ENCODE measurements around the gene S1PR3. TPM values are rescaled to one million over a fixed set of nuclear protein-coding genes. Genes with fewer than 3 reads are reported as not detected.
"Not testable (repeated sequence)": the region's sequence is repeated elsewhere in the genome, so short reads cannot be mapped to it uniquely, and the experiment has no call there.

S1PR3 gene
- polyA plus RNA-seq (2013), result 62.7 and 63.6 TPM in 2 replicates

- Histone ChIP-seq H3K14ac (ENCODE audit: low read length) (peak within 1 kb of the TSS; percentile 67), H3K23ac (ENCODE audit: low read length) (no peak within 1 kb of the TSS), H3K4ac (ENCODE audit: low read depth, low read length) (peak within 1 kb of the TSS; percentile 76), H3K18ac (ENCODE audit: low read length) (peak within 1 kb of the TSS; percentile 87), H3K4me2 (ENCODE audit: low read length) (peak within 1 kb of the TSS; percentile 87), H2BK120ac (ENCODE audit: insufficient read depth, low read length, poor library complexity) (peak within 1 kb of the TSS; percentile 52), H2BK5ac (ENCODE audit: low read depth, low read length, poor library complexity) (peak within 1 kb of the TSS; percentile 61), H3K36me3 (ENCODE audit: control insufficient read depth in 1 of 2, insufficient read depth in 2 of 2, low read length in 2 of 2) (peaks cover 14 to 24% of the 10 kb centered on the region in 2 experiments), H2AFZ (ENCODE audit: insufficient read depth, low read length, poor library complexity) (peak within 1 kb of the TSS; percentile 38), H4K8ac (ENCODE audit: low read depth, low read length) (peak within 1 kb of the TSS; percentile 50), H2BK12ac (ENCODE audit: low read length) (peak within 1 kb of the TSS; percentile 32), H3K4me3 (ENCODE audit: low read depth, low read length) (peak within 1 kb of the TSS; percentile 78), H3K9me3 (ENCODE audit: insufficient read depth, low read depth, low read length) (peaks cover 1% of the 10 kb centered on the region), H4K91ac (ENCODE audit: low read depth, low read length) (peak within 1 kb of the TSS; percentile 88), H3K27ac (ENCODE audit: low read depth, low read length) (peak within 1 kb of the TSS; percentile 63), H3K79me1 (ENCODE audit: low read length) (peaks cover 11% of the 10 kb centered on the region), H3K27me3 (ENCODE audit: insufficient read depth, low read length) (no peaks in the 10 kb centered on the region), H3K4me1 (ENCODE audit: control insufficient read depth in 1 of 2, insufficient read depth in 2 of 2, low read length in 2 of 2) (peaks cover 18 to 24% of the 10 kb centered on the region in 2 experiments), H3K9ac (ENCODE audit: low read length) (peak within 1 kb of the TSS; percentile 70), H3K79me2 (ENCODE audit: control insufficient read depth, insufficient read depth, low read length, poor library complexity) (peaks cover 11% of the 10 kb centered on the region), H4K12ac (ENCODE audit: low read depth, low read length) (peak within 1 kb of the TSS; percentile 29), H2AK5ac (ENCODE audit: low read length) (no peak within 1 kb of the TSS)
- WGBS (ENCODE audit: extremely low coverage, insufficient coverage, insufficient read length), result no CpG with 5 or more reads among the region's 94 CpGs
- DNase-seq, result peak; percentile 16 to 37
These were observed at the start of gene S1PR3 for GRCh38 chr9:88991066-88992034. Gene S1PR3, plus strand, starts transcription at chr9:88991468. Its CDS starts 9,733 bp downstream, at chr9:89001201.

GRCh38 chr9:88941586-88941985 is 49.7 kb upstream of the S1PR3 start:
- not testable (repeated sequence) for H3K18ac ChIP-seq (ENCODE audit: low read length); H3K9ac ChIP-seq (ENCODE audit: low read length); H3K14ac ChIP-seq (ENCODE audit: low read length); H3K4ac ChIP-seq (ENCODE audit: low read depth, low read length); H3K9me3 ChIP-seq (ENCODE audit: insufficient read depth, low read depth, low read length); H3K4me1 ChIP-seq (ENCODE audit: control insufficient read depth in 1 of 2, insufficient read depth in 2 of 2, low read length in 2 of 2); H2BK12ac ChIP-seq (ENCODE audit: low read length); H3K27me3 ChIP-seq (ENCODE audit: insufficient read depth, low read length); H3K79me2 ChIP-seq (ENCODE audit: control insufficient read depth, insufficient read depth, low read length, poor library complexity); H2BK120ac ChIP-seq (ENCODE audit: insufficient read depth, low read length, poor library complexity); H2BK5ac ChIP-seq (ENCODE audit: low read depth, low read length, poor library complexity); H4K91ac ChIP-seq (ENCODE audit: low read depth, low read length); H2AK5ac ChIP-seq (ENCODE audit: low read length); H3K4me3 ChIP-seq (ENCODE audit: low read depth, low read length); H3K4me2 ChIP-seq (ENCODE audit: low read length); H2AFZ ChIP-seq (ENCODE audit: insufficient read depth, low read length, poor library complexity); H4K8ac ChIP-seq (ENCODE audit: low read depth, low read length); H3K79me1 ChIP-seq (ENCODE audit: low read length); H3K36me3 ChIP-seq (ENCODE audit: control insufficient read depth in 1 of 2, insufficient read depth in 2 of 2, low read length in 2 of 2); H3K23ac ChIP-seq (ENCODE audit: low read length); H4K12ac ChIP-seq (ENCODE audit: low read depth, low read length)
- peak overlapping the region; percentile 8 for H3K27ac ChIP-seq (ENCODE audit: low read depth, low read length)
- no CpG with 5 or more reads among the region's 5 CpGs for WGBS (ENCODE audit: extremely low coverage, insufficient coverage, insufficient read length)
- peak; percentile 92 for DNase-seq

- H4K12ac ChIP-seq (ENCODE audit: low read depth, low read length), result no peak overlapping the region
- no peaks in the 10 kb centered on the region for H3K9me3 ChIP-seq (ENCODE audit: insufficient read depth, low read depth, low read length)
- peaks cover 2 to 6% of the 10 kb centered on the region in 2 experiments for H3K4me1 ChIP-seq (ENCODE audit: control insufficient read depth in 1 of 2, insufficient read depth in 2 of 2, low read length in 2 of 2)
- no peak overlapping the region for H3K27ac ChIP-seq (ENCODE audit: low read depth, low read length)
- H3K36me3 ChIP-seq (ENCODE audit: control insufficient read depth in 1 of 2, insufficient read depth in 2 of 2, low read length in 2 of 2), result no peaks in the 10 kb centered on the region
- H3K4ac ChIP-seq (ENCODE audit: low read depth, low read length), result no peak overlapping the region
- no peak overlapping the region for H2BK120ac ChIP-seq (ENCODE audit: insufficient read depth, low read length, poor library complexity)
- H3K27me3 ChIP-seq (ENCODE audit: insufficient read depth, low read length), result no peaks in the 10 kb centered on the region
- H3K79me1 ChIP-seq (ENCODE audit: low read length), result no peaks in the 10 kb centered on the region
- no peak overlapping the region for H3K4me3 ChIP-seq (ENCODE audit: low read depth, low read length)
- H3K9ac ChIP-seq (ENCODE audit: low read length), result no peak overlapping the region
- no peak overlapping the region for H4K91ac ChIP-seq (ENCODE audit: low read depth, low read length)
- no peaks in the 10 kb centered on the region for H3K79me2 ChIP-seq (ENCODE audit: control insufficient read depth, insufficient read depth, low read length, poor library complexity)
- no peak overlapping the region for H3K4me2 ChIP-seq (ENCODE audit: low read length)
- no peak overlapping the region for H3K18ac ChIP-seq (ENCODE audit: low read length)
- H4K8ac ChIP-seq (ENCODE audit: low read depth, low read length), result no peak overlapping the region
- no peak overlapping the region for H3K14ac ChIP-seq (ENCODE audit: low read length)
- DNase-seq, result no peak
- no peak overlapping the region for H3K23ac ChIP-seq (ENCODE audit: low read length)
- H2BK5ac ChIP-seq (ENCODE audit: low read depth, low read length, poor library complexity), result peak overlapping the region; percentile 66
- no peak overlapping the region for H2BK12ac ChIP-seq (ENCODE audit: low read length)
- WGBS (ENCODE audit: extremely low coverage, insufficient coverage, insufficient read length), result no CpG with 5 or more reads among the region's 1 CpG
- H2AFZ ChIP-seq (ENCODE audit: insufficient read depth, low read length, poor library complexity), result no peak overlapping the region
- H2AK5ac ChIP-seq (ENCODE audit: low read length), result no peak overlapping the region
These were observed 48.9 kb upstream of the S1PR3 start for GRCh38 chr9:88942411-88942810.

GRCh38 chr9:88945636-88946333 is 45.5 kb upstream of the S1PR3 start:
- Histone ChIP-seq H4K8ac (ENCODE audit: low read depth, low read length) (no peak overlapping the region), H3K79me1 (ENCODE audit: low read length) (no peaks in the 10 kb centered on the region), H3K9me3 (ENCODE audit: insufficient read depth, low read depth, low read length) (peaks cover 5% of the 10 kb centered on the region), H2BK12ac (ENCODE audit: low read length) (no peak overlapping the region), H3K23ac (ENCODE audit: low read length) (no peak overlapping the region), H3K4me3 (ENCODE audit: low read depth, low read length) (no peak overlapping the region), H2BK5ac (ENCODE audit: low read depth, low read length, poor library complexity) (no peak overlapping the region), H3K27me3 (ENCODE audit: insufficient read depth, low read length) (no peaks in the 10 kb centered on the region), H3K18ac (ENCODE audit: low read length) (no peak overlapping the region), H3K27ac (ENCODE audit: low read depth, low read length) (no peak overlapping the region), H2AFZ (ENCODE audit: insufficient read depth, low read length, poor library complexity) (no peak overlapping the region), H2AK5ac (ENCODE audit: low read length) (no peak overlapping the region), H3K14ac (ENCODE audit: low read length) (no peak overlapping the region), H4K12ac (ENCODE audit: low read depth, low read length) (no peak overlapping the region), H2BK120ac (ENCODE audit: insufficient read depth, low read length, poor library complexity) (no peak overlapping the region), H3K79me2 (ENCODE audit: control insufficient read depth, insufficient read depth, low read length, poor library complexity) (no peaks in the 10 kb centered on the region), H4K91ac (ENCODE audit: low read depth, low read length) (no peak overlapping the region), H3K9ac (ENCODE audit: low read length) (no peak overlapping the region), H3K4me2 (ENCODE audit: low read length) (no peak overlapping the region), H3K4ac (ENCODE audit: low read depth, low read length) (no peak overlapping the region), H3K4me1 (ENCODE audit: control insufficient read depth in 1 of 2, insufficient read depth in 2 of 2, low read length in 2 of 2) (peaks cover 2 to 9% of the 10 kb centered on the region in 2 experiments), H3K36me3 (ENCODE audit: control insufficient read depth in 1 of 2, insufficient read depth in 2 of 2, low read length in 2 of 2) (no peaks in the 10 kb centered on the region)
- no peak for DNase-seq
- WGBS (ENCODE audit: extremely low coverage, insufficient coverage, insufficient read length), result no CpG with 5 or more reads among the region's 4 CpGs

Measured in trophoblast cell (in vitro differentiated cells and primary cell).